ENCODE measurements around the gene SMG7. TPM values are rescaled to one million over a fixed set of nuclear protein-coding genes. Genes with fewer than 3 reads are reported as not detected.
A peak's percentile ranks its signal among the peaks of the same experiment; 100 is the strongest.

Gene SMG7
- total RNA-seq, 1 donor from 2014 or later, result 40.4 TPM

- DNase-seq (ENCODE audit: low spot score), result no peak
Observed at GRCh38 chr1:183586455-183586854, 114.2 kb downstream of the SMG7 start.

- peak; percentile 43 for DNase-seq (ENCODE audit: low spot score)
Observed at GRCh38 chr1:183586926-183587325, 114.6 kb downstream of the SMG7 start.

GRCh38 chr1:183588827-183589226 lies 116.5 kb downstream of the SMG7 start:
- DNase-seq (ENCODE audit: low spot score), result peak; percentile 51

- no peak for DNase-seq (ENCODE audit: low spot score)
Observed at GRCh38 chr1:183589384-183589783, 117.1 kb downstream of the SMG7 start.

GRCh38 chr1:183589874-183590243 lies 117.6 kb downstream of the SMG7 start:
- peak; percentile 33 for DNase-seq (ENCODE audit: low spot score)

GRCh38 chr1:183590244-183591191 lies 118.2 kb downstream of the SMG7 start, which contains the start of gene NCF2:
Gene NCF2 (minus strand): TSS chr1:183590459. CDS start chr1:183590329, 130 bp downstream.
- peak; percentile 76 for DNase-seq (ENCODE audit: low spot score)

GRCh38 chr1:183592733-183593132 lies 120.4 kb downstream of the SMG7 start:
- peak; percentile 30 for DNase-seq (ENCODE audit: low spot score)

GRCh38 chr1:183593356-183593755 lies 121.1 kb downstream of the SMG7 start:
- no peak for DNase-seq (ENCODE audit: low spot score)

- DNase-seq (ENCODE audit: low spot score), result no peak
Observed at GRCh38 chr1:183595537-183595936, 123.2 kb downstream of the SMG7 start.

- no peak for DNase-seq (ENCODE audit: low spot score)
Observed at GRCh38 chr1:183596500-183596899, 124.2 kb downstream of the SMG7 start.

GRCh38 chr1:183597656-183598347 lies 125.5 kb downstream of the SMG7 start:
- DNase-seq (ENCODE audit: low spot score), result no peak

GRCh38 chr1:183598386-183598785 lies 126.1 kb downstream of the SMG7 start:
- DNase-seq (ENCODE audit: low spot score), result no peak

GRCh38 chr1:183600136-183600535 lies 127.8 kb downstream of the SMG7 start:
- DNase-seq (ENCODE audit: low spot score), result no peak

GRCh38 chr1:183600634-183601033 lies 128.3 kb downstream of the SMG7 start:
- no peak for DNase-seq (ENCODE audit: low spot score)

- DNase-seq (ENCODE audit: low spot score), result no peak
Observed at GRCh38 chr1:183602510-183602909, 130.2 kb downstream of the SMG7 start.

Other genes with a start within 250 kb of the SMG7 start
- 20.5 TPM for gene NMNAT2, start 54.1 kb upstream of the SMG7 start, total RNA-seq
- 40.8 TPM for gene NCF2, start 118.0 kb downstream of the SMG7 start, total RNA-seq
- gene ARPC5, start 163.3 kb downstream of the SMG7 start, total RNA-seq, result 109 TPM
- gene APOBEC4, start 180.8 kb downstream of the SMG7 start, total RNA-seq, result not detected

Measured in mesenteric fat pad (tissue), 1 donor.